ENCODE measurements around the gene ENOSF1.

GRCh38 chr18:621291-622043, 91.0 kb downstream of the ENOSF1 start:
- no peak for TF ChIP-seq CTCF (IDR thresholded peaks at IDR 0.05; ENCODE audit: borderline replicate concordance, extremely low read depth, low read length, poor library complexity, severe bottlenecking)
- TF ChIP-seq EZH2 (IDR thresholded peaks at IDR 0.05; ENCODE audit: borderline replicate concordance, low read depth, low read length, severe bottlenecking): no peak
